Measurements from ENCODE around the gene ABHD2. TPM values are rescaled to one million over a fixed set of nuclear protein-coding genes. Genes with fewer than 3 reads are reported as not detected.

The ABHD2 gene
- total and polyA plus RNA-seq, 2 donors (not counting 3 experiments of a cell fraction or from before 2014, with no cell fraction given) = 14.0 to 62.2 TPM

GRCh38 chr15:89196994-89197393 lies 108.7 kb downstream of the ABHD2 start:
- dilution Hi-C loops (cut with MboI; ENCODE audit: extremely low pct_ligation_motif_present, low sequenced_read_pairs) (no loop called here), intact Hi-C loops (cut with micrococcal nuclease) (no loop called here)
- Histone ChIP-seq H3K9me1 (replicated peaks; ENCODE audit: control insufficient read depth, extremely low read depth, insufficient read depth, low read length) (no peaks in the 10 kb centered on the region), H3K4me3 (replicated peaks in 1 of 3; ENCODE audit: insufficient read depth in 1 of 3, low read depth in 1 of 3, low read length in 3 of 3) (no peak overlapping the region), H3K79me2 (ENCODE audit: control insufficient read depth, insufficient read depth, low read length) (no peaks in the 10 kb centered on the region), H3K4me2 (ENCODE audit: insufficient read depth, low read length) (no peak overlapping the region), H3K36me3 (ENCODE audit: control insufficient read depth in 2 of 2, extremely low read depth in 1 of 2, insufficient read depth in 2 of 2, low read length in 2 of 2) (no peaks in the 10 kb centered on the region), H3K9ac (replicated peaks; ENCODE audit: extremely low read depth, insufficient read depth, low read length) (no peak overlapping the region), H3K27ac (ENCODE audit: insufficient read depth, low read depth, low read length) (no peak overlapping the region), H3K27me3 (ENCODE audit: control insufficient read depth in 2 of 2, insufficient read depth in 2 of 2, low read length in 2 of 2) (no peaks in the 10 kb centered on the region), H4K20me1 (replicated peaks; ENCODE audit: control insufficient read depth, extremely low read depth, insufficient read depth, low read length) (no peaks in the 10 kb centered on the region), H3K9me3 (replicated peaks; ENCODE audit: control insufficient read depth, insufficient read depth, low read length) (no peaks in the 10 kb centered on the region), H2AFZ (ENCODE audit: low read depth, low read length) (no peak overlapping the region), H3K4me1 (ENCODE audit: control insufficient read depth, extremely low read depth, insufficient read depth, low read length) (peaks cover 16% of the 10 kb centered on the region)
- no TSS peak for BruUV-seq (replicated peaks)
- no peak for TF ChIP-seq MYC (IDR thresholded peaks at IDR 0.05; ENCODE audit: low read depth, low read length)
- no peak for TF ChIP-seq GATA2 (IDR thresholded peaks at IDR 0.05; ENCODE audit: insufficient read depth, insufficient read length, low read depth, low read length)
- no peak for TF ChIP-seq POLR2A (IDR thresholded peaks at IDR 0.05; ENCODE audit: low read depth, low read length)
- TF ChIP-seq POLR2AphosphoS5 (IDR thresholded peaks at IDR 0.05; ENCODE audit: insufficient read depth, low read depth, low read length) = no peak
- no peak for TF ChIP-seq FOS (IDR thresholded peaks at IDR 0.05; ENCODE audit: borderline replicate concordance, insufficient read depth, low read length)
- TF ChIP-seq JUN (IDR thresholded peaks at IDR 0.05; ENCODE audit: borderline replicate concordance, insufficient read depth, insufficient read length, low read depth) = no peak
- no peak for TF ChIP-seq CTCF (IDR thresholded peaks at IDR 0.05; ENCODE audit: extremely low read depth in 1 of 2, insufficient read depth in 1 of 2, low read depth in 1 of 2, low read length in 2 of 2)
- TF ChIP-seq EZH2 (IDR thresholded peaks at IDR 0.05; ENCODE audit: borderline replicate concordance, low read depth, low read length, severe bottlenecking) = no peak
- TF ChIP-seq, protein P1, sequence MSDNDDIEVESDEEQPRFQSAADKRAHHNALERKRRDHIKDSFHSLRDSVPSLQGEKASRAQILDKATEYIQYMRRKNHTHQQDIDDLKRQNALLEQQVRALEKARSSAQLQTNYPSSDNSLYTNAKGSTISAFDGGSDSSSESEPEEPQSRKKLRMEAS (IDR thresholded peaks at IDR 0.05; ENCODE audit: insufficient read depth, insufficient read length) = no peak
- CTCF ChIA-PET = interaction anchor here (1.2 to 7.3 kb wide), 2 partner anchors 9 to 19 kb away, joined by 5 to 80 read pairs; no protein-coding TSS in a partner anchor
- FAIRE-seq (no peak), DNase-seq (ENCODE audit: low read depth, low spot score) (no peak)
- POLR2A ChIA-PET = no interaction called here

All from endothelial cell of umbilical vein (primary cell).